SK-N-SH (cell line): Measurements from ENCODE around the gene C2orf49.

Experiments used
- CTCF ChIP-seq: fragments of 200-600 bp; sonication (generic); IDR thresholded peaks from 2 replicates; pipeline ENCODE4 v1.6.1; 2017; ENCODE audit warnings: antibody characterized with exemption, mild to moderate bottlenecking, moderate library complexity
- FOXJ3 ChIP-seq: sonication (generic); formaldehyde crosslinking; IDR thresholded peaks from 2 replicates; pipeline ENCODE4 v1.5.1; 2020; ENCODE audit warnings: mild to moderate bottlenecking, missing genetic modification reagents
- MAX ChIP-seq: IDR thresholded peaks from 2 replicates; pipeline ENCODE4 v1.4.0; 2012; ENCODE audit warnings: low read depth
- NFIC ChIP-seq: IDR thresholded peaks from 2 replicates; pipeline ENCODE4 v1.4.0; 2012; ENCODE audit warnings: borderline replicate concordance
- NRF1 ChIP-seq: IDR thresholded peaks from 2 replicates; pipeline ENCODE4 v1.6.1; 2012; ENCODE audit warnings: low read depth, mild to moderate bottlenecking, low read length
- POLR2AphosphoS5 ChIP-seq: IDR thresholded peaks from 2 replicates; pipeline ENCODE4 v1.6.1; 2012; ENCODE audit warnings: low read depth, low read length
- RCOR1 ChIP-seq: fragments of 150-350 bp; IDR thresholded peaks from 2 replicates; pipeline ENCODE4 v1.6.1; 2017; ENCODE audit warnings: antibody characterized with exemption, low read length
- SIN3A ChIP-seq: IDR thresholded peaks from 2 replicates; pipeline ENCODE4 v1.6.1; 2012; ENCODE audit warnings: low read depth, mild to moderate bottlenecking, low read length, moderate library complexity, borderline replicate concordance

GRCh38 chr2:105307146-105307545, 30.2 kb upstream of the C2orf49 start:
- TF ChIP-seq RCOR1: no peak
- no peak for TF ChIP-seq CTCF
- no peak for TF ChIP-seq POLR2AphosphoS5
- TF ChIP-seq SIN3A: no peak
- no peak for TF ChIP-seq FOXJ3 (CRISPR knock-in tag)
- TF ChIP-seq NRF1: no peak
- TF ChIP-seq MAX: no peak
- TF ChIP-seq NFIC: no peak
